DND-41 (cell line): ENCODE results near the gene DVL1.
A peak's percentile ranks its signal among the peaks of the same experiment; 100 is the strongest.

ENCODE experiments used
- ATAC-seq: fragments of 200-7000 bp; cut with Tn5 transposase; 3 replicates; pipeline ENCODE4 v1.9.1; 2021; ENCODE audit warnings: low read depth; ENCODE audit not compliant: insufficient read depth
- DNase-seq: peaks from one replicate; pipeline ENCODE4 v3.0.0-alpha.2; 2020
- H2AFZ ChIP-seq: 2 replicates; pipeline ENCODE4 v1.6.0; 2012; ENCODE audit warnings: low read depth, low read length
- H3K27ac ChIP-seq: 2 replicates; pipeline ENCODE4 v1.5.1; 2012; ENCODE audit warnings: low read length, inconsistent platforms
- H3K27me3 ChIP-seq: fragments of 200-600 bp; sonication (generic); 2 replicates; pipeline ENCODE4 v1.6.0; 2012; ENCODE audit warnings: low read length, mild to moderate bottlenecking, inconsistent platforms; ENCODE audit not compliant: insufficient read depth, poor library complexity
- H3K36me3 ChIP-seq: 2 replicates; pipeline ENCODE4 v1.5.1; 2012; ENCODE audit warnings: low read length, inconsistent platforms; ENCODE audit not compliant: insufficient read depth
- H3K4me1 ChIP-seq: 2 replicates; pipeline ENCODE4 v1.5.1; 2012; ENCODE audit warnings: mild to moderate bottlenecking, low read length; ENCODE audit not compliant: insufficient read depth
- H3K4me2 ChIP-seq: 2 replicates; pipeline ENCODE4 v1.6.0; 2012; ENCODE audit warnings: mild to moderate bottlenecking, moderate library complexity, low read length, inconsistent platforms; ENCODE audit not compliant: insufficient read depth
- H3K4me3 ChIP-seq, 2 experiments: fragments of 200-600 bp in 1 of 2; shearing (Covaris generic) in 1 of 2; 2 replicates each; pipeline ENCODE4 v1.5.1; 2012 to 2016; ENCODE audit warnings: inconsistent platforms in 2 of 2, low read length in 2 of 2, mild to moderate bottlenecking in 2 of 2, low read depth in 1 of 2, moderate library complexity in 1 of 2
- H3K79me2 ChIP-seq: 2 replicates; pipeline ENCODE4 v1.6.0; 2012; ENCODE audit warnings: low read length, inconsistent platforms; ENCODE audit not compliant: insufficient read depth
- H3K9ac ChIP-seq: 2 replicates; pipeline ENCODE4 v1.6.0; 2012; ENCODE audit warnings: low read depth, mild to moderate bottlenecking, inconsistent platforms, low read length, moderate library complexity
- H3K9me3 ChIP-seq: 2 replicates; pipeline ENCODE4 v1.5.1; 2012; ENCODE audit warnings: low read length, moderate library complexity, mild to moderate bottlenecking, inconsistent platforms; ENCODE audit not compliant: insufficient read depth, severe bottlenecking
- H4K20me1 ChIP-seq: 2 replicates; pipeline ENCODE4 v1.6.0; 2012; ENCODE audit warnings: low read length; ENCODE audit not compliant: insufficient read depth
- CTCF ChIP-seq: IDR thresholded peaks from 2 replicates; pipeline ENCODE4 v1.5.1; 2012; ENCODE audit warnings: borderline replicate concordance, low read length, moderate library complexity, mild to moderate bottlenecking; ENCODE audit not compliant: poor library complexity, severe bottlenecking; ENCODE audit errors: extremely low read depth
- EZH2 ChIP-seq: IDR thresholded peaks from 3 replicates; pipeline ENCODE4 v1.6.1; 2012; ENCODE audit warnings: borderline replicate concordance, low read depth, mild to moderate bottlenecking, moderate library complexity, low read length, inconsistent platforms; ENCODE audit not compliant: severe bottlenecking

Gene DVL1

GRCh38 chr1:1356796-1357401 is 7.7 kb upstream of the DVL1 start:
- ATAC-seq, result 0 out of 3 replicates have a peak, but pooled peaks have one; percentile 8
- DNase-seq, result no peak
- peaks cover 17% of the 10 kb centered on the region for H4K20me1 ChIP-seq
- no peak overlapping the region for H3K27ac ChIP-seq
- H3K36me3 ChIP-seq, result no peaks in the 10 kb centered on the region
- no peak overlapping the region for H2AFZ ChIP-seq
- H3K79me2 ChIP-seq, result no peaks in the 10 kb centered on the region
- H3K27me3 ChIP-seq, result no peaks in the 10 kb centered on the region
- H3K4me2 ChIP-seq, result no peak overlapping the region
- H3K4me1 ChIP-seq, result no peaks in the 10 kb centered on the region
- TF ChIP-seq EZH2 (no peak), CTCF (no peak)
- no peak overlapping the region for H3K4me3 ChIP-seq
- no peak overlapping the region for H3K9ac ChIP-seq
- no peaks in the 10 kb centered on the region for H3K9me3 ChIP-seq

- H3K4me3 ChIP-seq, result no peak overlapping the region
- no peaks in the 10 kb centered on the region for H3K9me3 ChIP-seq
- no peak overlapping the region for H2AFZ ChIP-seq
- no peak overlapping the region for H3K9ac ChIP-seq
- no peaks in the 10 kb centered on the region for H3K27me3 ChIP-seq
- H3K4me2 ChIP-seq, result no peak overlapping the region
- H4K20me1 ChIP-seq, result peaks cover 22% of the 10 kb centered on the region
- DNase-seq, result no peak
- no peak for ATAC-seq
- no peaks in the 10 kb centered on the region for H3K79me2 ChIP-seq
- TF ChIP-seq CTCF (no peak), EZH2 (no peak)
- H3K36me3 ChIP-seq, result no peaks in the 10 kb centered on the region
- H3K4me1 ChIP-seq, result peaks cover 5% of the 10 kb centered on the region
- no peak overlapping the region for H3K27ac ChIP-seq
These were observed 7.1 kb upstream of the DVL1 start for GRCh38 chr1:1356166-1356795.

- Histone ChIP-seq H3K9ac (no peak overlapping the region), H4K20me1 (peaks cover 22% of the 10 kb centered on the region), H3K79me2 (no peaks in the 10 kb centered on the region), H3K4me1 (peaks cover 5% of the 10 kb centered on the region), H3K36me3 (no peaks in the 10 kb centered on the region), H3K4me3 (no peak overlapping the region), H3K27me3 (no peaks in the 10 kb centered on the region), H2AFZ (no peak overlapping the region), H3K9me3 (no peaks in the 10 kb centered on the region), H3K4me2 (no peak overlapping the region), H3K27ac (no peak overlapping the region)
- TF ChIP-seq EZH2 (no peak), CTCF (no peak)
- ATAC-seq (no peak), DNase-seq (no peak)
These were observed 6.2 kb upstream of the DVL1 start for GRCh38 chr1:1355416-1355815.
